GM10248 (cell line): ENCODE data around the gene PDE4A.
A peak's percentile ranks its signal among the peaks of the same experiment; 100 is the strongest.

Source experiments
- CTCF ChIA-PET: fragments of 300-600 bp; sonication (Branson Sonifier 250); formaldehyde crosslinking; extraction: SDS; loops from one replicate; lab custom pipeline; 2021; ENCODE audit warnings: antibody characterized with exemption; lab: Yijun Ruan, JAX
- POLR2A ChIA-PET: fragments of 350-650 bp; sonication (Branson Sonifier 250); formaldehyde crosslinking; extraction: SDS; loops from one replicate; lab custom pipeline; 2020; ENCODE audit warnings: antibody characterized with exemption; lab: Yijun Ruan, JAX
- DNase-seq: peaks from one replicate; pipeline ENCODE4 v3.0.0; 2012; ENCODE audit errors: extremely low spot score
- CTCF ChIP-seq: IDR thresholded peaks from 2 replicates; pipeline ENCODE4 v1.5.1; 2012; ENCODE audit warnings: mild to moderate bottlenecking, low read depth; ENCODE audit errors: extremely low read depth, missing control alignments, control extremely low read depth

Gene PDE4A

GRCh38 chr19:10421240-10422045 is 1.1 kb downstream of the PDE4A start:
- ChIA-PET CTCF (interaction anchor here (0.7 to 29.5 kb wide), 9 partner anchors 8 to 451 kb away, joined by 3 to 979 read pairs (median 3); partner anchors contain the start of genes CDC37, ICAM1 and TYK2), POLR2A (interaction anchor here (1.1 kb wide), 1 partner anchor 9 kb away, joined by 3 read pairs; no protein-coding TSS in a partner anchor)
- DNase-seq: peak; percentile 21
- TF ChIP-seq CTCF: peak; percentile 5

DNA sequence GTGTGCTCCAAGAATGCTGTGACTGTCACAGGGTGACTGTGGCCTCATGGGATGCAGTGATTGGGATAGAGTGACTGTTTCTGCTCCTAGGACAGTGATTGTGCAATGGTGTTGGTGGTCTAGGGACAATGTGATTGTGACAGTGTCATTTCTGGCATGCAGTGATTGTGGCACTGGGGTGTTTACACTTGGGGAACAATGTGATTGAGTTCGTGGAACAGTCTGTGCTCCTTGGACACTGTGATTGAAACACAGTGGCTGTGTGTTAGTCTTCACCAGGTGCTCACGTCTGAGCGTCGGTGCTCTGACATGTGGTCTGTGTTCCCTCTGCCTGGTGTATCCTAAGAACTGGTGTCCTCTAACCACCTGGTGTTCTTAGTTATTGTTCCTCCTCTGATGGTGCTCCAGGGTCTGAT is 1.7 kb downstream of the PDE4A start:
- TF ChIP-seq CTCF: no peak
- DNase-seq: no peak
- CTCF ChIA-PET: interaction anchor here (0.9 to 29.5 kb wide), 7 partner anchors 13 to 451 kb away, joined by 3 to 979 read pairs (median 3); partner anchors contain the start of genes CDC37, ICAM1 and TYK2
- POLR2A ChIA-PET: interaction anchor here (0.5 to 1.1 kb wide), 2 partner anchors 10 to 15 kb away, joined by 3 to 6 read pairs; no protein-coding TSS in a partner anchor

DNA sequence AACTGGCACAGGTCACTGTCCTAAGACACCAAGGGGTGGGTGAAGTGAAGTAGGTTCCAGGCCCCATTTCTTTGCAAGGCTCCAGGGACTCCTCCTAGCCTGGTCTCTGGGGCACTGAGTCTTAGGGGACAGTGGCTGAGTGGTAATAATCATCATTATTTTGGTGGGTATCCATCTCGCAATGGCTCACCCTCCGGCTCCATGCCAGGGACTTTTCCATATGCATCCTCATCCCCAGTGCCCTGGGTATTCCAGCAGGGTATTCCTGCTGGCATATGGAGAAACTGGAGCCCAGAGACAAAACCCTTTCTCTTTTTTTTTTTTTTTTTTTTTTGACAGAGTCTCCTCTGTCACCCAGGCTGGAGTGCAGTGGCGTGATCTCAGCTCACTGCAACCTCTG is 2.5 kb downstream of the PDE4A start:
- no peak for DNase-seq
- TF ChIP-seq CTCF: no peak
- CTCF ChIA-PET: interaction anchor here (1.3 to 29.5 kb wide), 3 partner anchors 18 to 166 kb away, joined by 3 to 979 read pairs (median 6); partner anchors contain the start of gene CDC37
- POLR2A ChIA-PET: no interaction called here

GRCh38 chr19:10424011-10424637 is 3.8 kb downstream of the PDE4A start:
- TF ChIP-seq CTCF: peak; percentile 92
- ChIA-PET POLR2A (no interaction called here), CTCF (interaction anchor here (0.6 to 29.5 kb wide), 7 partner anchors 12 to 167 kb away, joined by 3 to 979 read pairs (median 6); partner anchors contain the start of gene CDC37)
- DNase-seq: peak; percentile 70

GRCh38 chr19:10427169-10427568 is 6.8 kb downstream of the PDE4A start:
- CTCF ChIA-PET: interaction anchor here (1.0 to 29.5 kb wide), 5 partner anchors 9 to 217 kb away, joined by 3 to 979 read pairs (median 3); partner anchors contain the start of gene CDC37
- POLR2A ChIA-PET: no interaction called here
- no peak for TF ChIP-seq CTCF
- no peak for DNase-seq

- no peak for TF ChIP-seq CTCF
- CTCF ChIA-PET: interaction anchor here (1.0 to 29.5 kb wide), 5 partner anchors 8 to 271 kb away, joined by 4 to 979 read pairs (median 5); partner anchors contain the start of genes CDC37 and PDE4A
- POLR2A ChIA-PET: no interaction called here
- DNase-seq: no peak
These were observed 8.7 kb downstream of the PDE4A start for GRCh38 chr19:10428996-10429381.
